Measurements from ENCODE around the gene HPS1. TPM values are rescaled to one million over a fixed set of nuclear protein-coding genes. Genes with fewer than 3 reads are reported as not detected.

HPS1 gene
- total and polyA plus RNA-seq, 2 experiments from 2014 or later = 21.4 to 51.2 TPM

GRCh38 chr10:98391578-98391991, 55.1 kb downstream of the HPS1 start (continued):
- TF ChIP-seq ZNF462 (CRISPR knock-in tag; IDR thresholded peaks at IDR 0.05) (no peak), EZH2 (IDR thresholded peaks at IDR 0.05; ENCODE audit: low read depth, unreplicated experiment) (no peak), CTCF (conservative IDR thresholded peaks at IDR 0.05; ENCODE audit: low read depth in 2 of 2) (no peak), EZH2phosphoT487 (IDR thresholded peaks at IDR 0.05; ENCODE audit: unreplicated experiment) (no peak), CREB1 (CRISPR knock-in tag; IDR thresholded peaks at IDR 0.05; ENCODE audit: low read depth) (no peak), POLR2AphosphoS5 (IDR thresholded peaks at IDR 0.05; ENCODE audit: low read depth) (no peak), ZNF331 (CRISPR knock-in tag; IDR thresholded peaks at IDR 0.05; ENCODE audit: low read depth) (no peak), STAT1 (IDR thresholded peaks at IDR 0.05; ENCODE audit: unreplicated experiment) (no peak)
- TF ChIP-seq, protein P1, sequence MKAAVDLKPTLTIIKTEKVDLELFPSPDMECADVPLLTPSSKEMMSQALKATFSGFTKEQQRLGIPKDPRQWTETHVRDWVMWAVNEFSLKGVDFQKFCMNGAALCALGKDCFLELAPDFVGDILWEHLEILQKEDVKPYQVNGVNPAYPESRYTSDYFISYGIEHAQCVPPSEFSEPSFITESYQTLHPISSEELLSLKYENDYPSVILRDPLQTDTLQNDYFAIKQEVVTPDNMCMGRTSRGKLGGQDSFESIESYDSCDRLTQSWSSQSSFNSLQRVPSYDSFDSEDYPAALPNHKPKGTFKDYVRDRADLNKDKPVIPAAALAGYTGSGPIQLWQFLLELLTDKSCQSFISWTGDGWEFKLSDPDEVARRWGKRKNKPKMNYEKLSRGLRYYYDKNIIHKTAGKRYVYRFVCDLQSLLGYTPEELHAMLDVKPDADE (IDR thresholded peaks at IDR 0.05) = no peak
